Immature natural killer cell (primary cell): ENCODE data around the gene BCO1. TPM values are rescaled to one million over a fixed set of nuclear protein-coding genes. Genes with fewer than 3 reads are reported as not detected.

Experiments
- DNase-seq, 3 donors: peaks; one replicate each; pipeline ENCODE4 v3.0.0; 2022; ENCODE audit warnings: mixed read lengths in 1 of 3
- H3K27ac Mint-ChIP-seq, 6 donors: one replicate each; pipeline ENCODE4 v1.8.0; 2020; ENCODE audit warnings: mixed read lengths in 6 of 6, mild to moderate bottlenecking in 5 of 6, inconsistent platforms in 4 of 6, moderate library complexity in 3 of 6
- H3K27me3 Mint-ChIP-seq, 3 donors: one replicate each; pipeline ENCODE4 v1.8.0; 2020 to 2021; ENCODE audit warnings: low read depth in 3 of 3, mild to moderate bottlenecking in 3 of 3, mixed read lengths in 3 of 3, moderate library complexity in 3 of 3, inconsistent platforms in 1 of 3
- H3K36me3 Mint-ChIP-seq, 3 donors: one replicate each; pipeline ENCODE4 v1.8.0; 2020; ENCODE audit warnings: mixed read lengths in 3 of 3, inconsistent platforms in 2 of 3, mild to moderate bottlenecking in 2 of 3
- H3K4me1 Mint-ChIP-seq, 2 donors: one replicate each; pipeline ENCODE4 v1.8.0; 2020; ENCODE audit warnings: inconsistent platforms in 2 of 2, mild to moderate bottlenecking in 2 of 2, mixed read lengths in 2 of 2, moderate library complexity in 1 of 2
- H3K4me3 Mint-ChIP-seq, 5 donors: one replicate each; pipeline ENCODE4 v1.8.0; 2020; ENCODE audit warnings: mild to moderate bottlenecking in 5 of 5, mixed read lengths in 5 of 5, inconsistent platforms in 3 of 5, moderate library complexity in 3 of 5
- H3K9me3 Mint-ChIP-seq, 6 donors: one replicate each; pipeline ENCODE4 v1.8.0; 2020; ENCODE audit warnings: mild to moderate bottlenecking in 6 of 6, mixed read lengths in 6 of 6, inconsistent platforms in 4 of 6, moderate library complexity in 3 of 6
- polyA plus RNA-seq, 3 donors: library from polyadenylated mRNA; unstranded; fragments of 300-500 nt; fragmentation: Illumina TruSeq; gene quantifications; one replicate each; pipeline ENCODE4 v1.2.3, GENCODE V29; 2021

Gene BCO1
- polyA plus RNA-seq, 3 donors from 2014 or later, result not detected

GRCh38 chr16:81273223-81273950, 34.9 kb downstream of the BCO1 start:
- no peaks in the 10 kb centered on the region for H3K9me3 Mint-ChIP-seq
- no peak for DNase-seq
- peaks cover 0 to 12% (median 3%) of the 10 kb centered on the region in 3 donors for H3K27me3 Mint-ChIP-seq
- H3K36me3 Mint-ChIP-seq, result no peaks in the 10 kb centered on the region
- no peaks in the 10 kb centered on the region for H3K4me1 Mint-ChIP-seq
- H3K4me3 Mint-ChIP-seq, result no peak overlapping the region
- H3K27ac Mint-ChIP-seq, result no peak overlapping the region

GRCh38 chr16:81275064-81275532, 36.6 kb downstream of the BCO1 start:
- no peaks in the 10 kb centered on the region for H3K4me1 Mint-ChIP-seq

GRCh38 chr16:81275795-81276194, 37.3 kb downstream of the BCO1 start:
- no peak overlapping the region for H3K4me3 Mint-ChIP-seq
- H3K27ac Mint-ChIP-seq, result no peak overlapping the region
- no peaks in the 10 kb centered on the region for H3K4me1 Mint-ChIP-seq
- no peaks in the 10 kb centered on the region for H3K9me3 Mint-ChIP-seq
- no peaks in the 10 kb centered on the region for H3K36me3 Mint-ChIP-seq
- H3K27me3 Mint-ChIP-seq, result peaks cover 0 to 8% (median 0%) of the 10 kb centered on the region in 3 donors
- DNase-seq, result no peak

More at GRCh38 chr16:81275064-81275532, 36.6 kb downstream of the BCO1 start:
- no peak overlapping the region for H3K27ac Mint-ChIP-seq
- H3K4me3 Mint-ChIP-seq, result no peak overlapping the region
- no peaks in the 10 kb centered on the region for H3K36me3 Mint-ChIP-seq
- no peak for DNase-seq
- no peaks in the 10 kb centered on the region for H3K9me3 Mint-ChIP-seq
- peaks cover 0 to 9% (median 2%) of the 10 kb centered on the region in 3 donors for H3K27me3 Mint-ChIP-seq

- no peaks in the 10 kb centered on the region for H3K4me1 Mint-ChIP-seq
- H3K4me3 Mint-ChIP-seq, result no peak overlapping the region
These were observed 37.8 kb downstream of the BCO1 start for GRCh38 chr16:81276323-81276722.

GRCh38 chr16:81277541-81278080, 39.1 kb downstream of the BCO1 start:
- DNase-seq, result no peak
- H3K9me3 Mint-ChIP-seq, result no peaks in the 10 kb centered on the region
- no peaks in the 10 kb centered on the region for H3K36me3 Mint-ChIP-seq
- H3K4me1 Mint-ChIP-seq, result no peaks in the 10 kb centered on the region
- peaks cover 0 to 6% (median 2%) of the 10 kb centered on the region in 3 donors for H3K27me3 Mint-ChIP-seq
- no peak overlapping the region for H3K4me3 Mint-ChIP-seq
- H3K27ac Mint-ChIP-seq, result no peak overlapping the region

More at GRCh38 chr16:81276323-81276722, 37.8 kb downstream of the BCO1 start:
- peaks cover 0 to 8% (median 0%) of the 10 kb centered on the region in 3 donors for H3K27me3 Mint-ChIP-seq
- DNase-seq, result no peak
- H3K36me3 Mint-ChIP-seq, result no peaks in the 10 kb centered on the region
- no peak overlapping the region for H3K27ac Mint-ChIP-seq
- H3K9me3 Mint-ChIP-seq, result no peaks in the 10 kb centered on the region

GRCh38 chr16:81278526-81278925, 40.0 kb downstream of the BCO1 start:
- Mint-ChIP-seq H3K36me3 (no peaks in the 10 kb centered on the region), H3K27me3 (peaks cover 0 to 6% (median 2%) of the 10 kb centered on the region in 3 donors), H3K27ac (no peak overlapping the region), H3K9me3 (no peaks in the 10 kb centered on the region), H3K4me3 (no peak overlapping the region), H3K4me1 (no peaks in the 10 kb centered on the region)
- no peak for DNase-seq

GRCh38 chr16:81279392-81279791, 40.9 kb downstream of the BCO1 start:
- H3K9me3 Mint-ChIP-seq, result no peaks in the 10 kb centered on the region
- H3K27ac Mint-ChIP-seq, result no peak overlapping the region
- H3K36me3 Mint-ChIP-seq, result no peaks in the 10 kb centered on the region
- H3K4me1 Mint-ChIP-seq, result no peaks in the 10 kb centered on the region
- no peak overlapping the region for H3K4me3 Mint-ChIP-seq
- peaks cover 0 to 6% (median 2%) of the 10 kb centered on the region in 3 donors for H3K27me3 Mint-ChIP-seq
- no peak for DNase-seq

GRCh38 chr16:81280393-81280792, 41.9 kb downstream of the BCO1 start:
- Mint-ChIP-seq H3K9me3 (no peaks in the 10 kb centered on the region), H3K4me1 (no peaks in the 10 kb centered on the region), H3K36me3 (no peaks in the 10 kb centered on the region)

GRCh38 chr16:81283044-81283443, 44.6 kb downstream of the BCO1 start:
- H3K9me3 Mint-ChIP-seq, result no peaks in the 10 kb centered on the region
- H3K36me3 Mint-ChIP-seq, result no peaks in the 10 kb centered on the region
- no peak for DNase-seq
- H3K27me3 Mint-ChIP-seq, result peaks cover 0 to 2% (median 2%) of the 10 kb centered on the region in 3 donors
- H3K4me3 Mint-ChIP-seq, result no peak overlapping the region
- H3K27ac Mint-ChIP-seq, result no peak overlapping the region
- no peaks in the 10 kb centered on the region for H3K4me1 Mint-ChIP-seq

More at GRCh38 chr16:81280393-81280792, 41.9 kb downstream of the BCO1 start:
- Mint-ChIP-seq H3K27me3 (peaks cover 0 to 6% (median 2%) of the 10 kb centered on the region in 3 donors), H3K27ac (no peak overlapping the region), H3K4me3 (no peak overlapping the region)
- DNase-seq, result no peak

- Mint-ChIP-seq H3K36me3 (no peaks in the 10 kb centered on the region), H3K27me3 (peaks cover 0 to 3% (median 2%) of the 10 kb centered on the region in 3 donors), H3K4me3 (no peak overlapping the region), H3K27ac (no peak overlapping the region), H3K9me3 (no peaks in the 10 kb centered on the region), H3K4me1 (no peaks in the 10 kb centered on the region)
- DNase-seq, result no peak
These were observed 46.6 kb downstream of the BCO1 start for GRCh38 chr16:81284995-81285600.

GRCh38 chr16:81286190-81286589, 47.7 kb downstream of the BCO1 start:
- Mint-ChIP-seq H3K9me3 (no peaks in the 10 kb centered on the region), H3K27ac (no peak overlapping the region), H3K4me1 (no peaks in the 10 kb centered on the region), H3K27me3 (peaks cover 2 to 3% (median 2%) of the 10 kb centered on the region in 3 donors), H3K36me3 (no peaks in the 10 kb centered on the region), H3K4me3 (no peak overlapping the region)
- no peak for DNase-seq

- Mint-ChIP-seq H3K36me3 (no peaks in the 10 kb centered on the region), H3K4me1 (no peaks in the 10 kb centered on the region), H3K27me3 (peaks cover 0 to 3% (median 2%) of the 10 kb centered on the region in 3 donors), H3K4me3 (no peak overlapping the region), H3K9me3 (no peaks in the 10 kb centered on the region), H3K27ac (no peak overlapping the region)
- no peak for DNase-seq
These were observed 52.6 kb downstream of the BCO1 start for GRCh38 chr16:81291117-81291516.

- DNase-seq, result no peak
- Mint-ChIP-seq H3K36me3 (no peaks in the 10 kb centered on the region), H3K4me3 (no peak overlapping the region), H3K4me1 (no peaks in the 10 kb centered on the region), H3K27me3 (peaks cover 0 to 6% (median 2%) of the 10 kb centered on the region in 3 donors), H3K27ac (no peak overlapping the region), H3K9me3 (no peaks in the 10 kb centered on the region)
These were observed 54.4 kb downstream of the BCO1 start for GRCh38 chr16:81292936-81293335.
